GM18505 (cell line): ENCODE measurements around the gene SNTG2.

Experiments
- ATAC-seq: cut with Tn5 transposase; IDR thresholded peaks from one replicate; pipeline ENCODE4 v1.9.1; 2021; ENCODE audit not compliant: unreplicated experiment
- POLR2A ChIP-seq: IDR thresholded peaks from 4 replicates; pipeline ENCODE4 v1.6.1; 2011; ENCODE audit warnings: borderline replicate concordance; ENCODE audit not compliant: insufficient read depth, insufficient read length; ENCODE audit errors: extremely low read depth

The SNTG2 gene

GRCh38 chr2:938181-939005 lies 12.3 kb upstream of the SNTG2 start:
- no peak for TF ChIP-seq POLR2A
- ATAC-seq: no peak

GRCh38 chr2:939936-940601 lies 10.6 kb upstream of the SNTG2 start:
- no peak for ATAC-seq
- no peak for TF ChIP-seq POLR2A

GRCh38 chr2:941871-942270 lies 8.8 kb upstream of the SNTG2 start:
- no peak for ATAC-seq
- TF ChIP-seq POLR2A: no peak

- TF ChIP-seq POLR2A: no peak
- no peak for ATAC-seq
Measured at GRCh38 chr2:942775-943460, 7.7 kb upstream of the SNTG2 start.

- no peak for ATAC-seq
- TF ChIP-seq POLR2A: no peak
Measured at GRCh38 chr2:943461-943797, 7.2 kb upstream of the SNTG2 start.

GRCh38 chr2:943821-944220 lies 6.8 kb upstream of the SNTG2 start:
- ATAC-seq: no peak

GRCh38 chr2:944693-945092 lies 6.0 kb upstream of the SNTG2 start:
- no peak for TF ChIP-seq POLR2A
- no peak for ATAC-seq

More at GRCh38 chr2:943821-944220, 6.8 kb upstream of the SNTG2 start:
- TF ChIP-seq POLR2A: no peak

GRCh38 chr2:945104-945503 lies 5.5 kb upstream of the SNTG2 start:
- no peak for TF ChIP-seq POLR2A
- ATAC-seq: no peak

GRCh38 chr2:946073-946948 lies 4.3 kb upstream of the SNTG2 start:
- peak; percentile 48 for ATAC-seq
- no peak for TF ChIP-seq POLR2A

GRCh38 chr2:949384-950079 lies 1.1 kb upstream of the SNTG2 start:
- TF ChIP-seq POLR2A: no peak
- ATAC-seq: no peak

GRCh38 chr2:951224-952006 lies 766 bp downstream of the SNTG2 start:
- no peak for TF ChIP-seq POLR2A
- no peak for ATAC-seq

GRCh38 chr2:953408-953807 lies 2.8 kb downstream of the SNTG2 start:
- no peak for TF ChIP-seq POLR2A
- ATAC-seq: no peak

- no peak for ATAC-seq
- no peak for TF ChIP-seq POLR2A
Measured at GRCh38 chr2:953975-954686, 3.5 kb downstream of the SNTG2 start.
